M059J (cell line): Measurements from ENCODE around the gene MYO18B. TPM values are rescaled to one million over a fixed set of nuclear protein-coding genes. Genes with fewer than 3 reads are reported as not detected.

Experiments
- DNase-seq: peaks from one replicate; pipeline ENCODE4 v3.0.0-alpha.2; 2012; ENCODE audit warnings: low read depth
- total RNA-seq: library from RNA; depleted of rRNA; stranded (reverse); fragments of >200 nt; shearing (Covaris generic); gene quantifications from 2 replicates; pipeline ENCODE4 v1.2.3, GENCODE V29; 2014

The MYO18B gene
- total RNA-seq, 1 experiment from 2014 or later = not detected

DNA sequence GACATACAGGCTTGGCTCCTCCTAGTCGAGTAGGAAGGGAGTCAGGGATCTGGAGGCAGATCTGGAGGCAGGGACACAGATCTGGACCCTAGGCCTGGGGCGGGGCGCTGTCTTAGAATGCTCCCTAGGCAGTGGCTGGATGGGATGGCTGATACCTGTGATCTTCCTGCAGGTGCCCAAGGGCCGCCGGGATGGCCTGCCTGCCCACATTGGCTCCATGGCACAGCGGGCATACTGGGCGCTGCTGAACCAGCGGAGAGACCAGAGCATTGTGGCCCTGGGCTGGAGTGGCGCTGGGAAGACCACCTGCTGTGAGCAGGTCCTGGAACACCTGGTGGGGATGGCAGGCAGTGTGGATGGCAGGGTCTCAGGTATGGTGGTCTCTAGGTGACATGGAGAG, 35.4 kb downstream of the MYO18B start:
- DNase-seq = no peak

DNA sequence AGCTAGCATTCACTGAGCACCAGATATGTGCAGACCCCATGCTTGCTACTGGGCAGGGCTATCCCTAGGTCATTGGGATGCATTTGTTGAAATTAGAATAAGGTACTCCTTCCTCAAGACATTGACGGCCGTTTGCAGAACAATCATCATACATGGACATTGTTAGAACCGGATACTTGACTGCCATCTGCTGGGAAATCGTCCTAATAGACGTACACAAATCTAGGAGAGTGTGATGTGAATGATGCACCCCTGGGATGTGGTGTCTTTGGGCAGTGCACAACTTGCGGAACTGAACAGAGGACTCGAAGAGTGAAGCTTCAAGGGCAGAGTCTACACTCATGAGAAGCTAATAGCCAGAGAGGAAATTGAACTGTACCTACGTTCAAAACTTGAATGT, 35.9 kb downstream of the MYO18B start:
- peak; percentile 62 for DNase-seq

DNA sequence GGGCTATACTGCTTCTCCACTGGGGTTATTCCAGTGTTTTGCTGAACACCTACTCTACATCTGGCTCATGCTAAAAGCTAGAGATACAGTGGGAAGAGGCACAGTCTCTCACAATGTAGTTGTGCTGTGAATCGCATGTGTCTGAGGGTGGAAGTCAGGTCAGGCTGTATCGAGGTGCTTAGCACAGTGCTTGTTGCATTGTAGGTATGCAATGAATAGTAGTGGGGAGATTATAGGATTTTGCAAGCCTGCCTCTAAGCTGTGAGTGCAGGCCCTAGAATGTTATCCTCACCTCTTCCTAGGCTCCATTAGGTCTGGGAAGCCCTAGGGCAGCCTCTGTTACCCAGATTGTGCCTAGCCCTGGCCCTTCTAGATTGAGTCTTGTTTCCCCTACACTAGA, 37.4 kb downstream of the MYO18B start:
- DNase-seq = no peak

DNA sequence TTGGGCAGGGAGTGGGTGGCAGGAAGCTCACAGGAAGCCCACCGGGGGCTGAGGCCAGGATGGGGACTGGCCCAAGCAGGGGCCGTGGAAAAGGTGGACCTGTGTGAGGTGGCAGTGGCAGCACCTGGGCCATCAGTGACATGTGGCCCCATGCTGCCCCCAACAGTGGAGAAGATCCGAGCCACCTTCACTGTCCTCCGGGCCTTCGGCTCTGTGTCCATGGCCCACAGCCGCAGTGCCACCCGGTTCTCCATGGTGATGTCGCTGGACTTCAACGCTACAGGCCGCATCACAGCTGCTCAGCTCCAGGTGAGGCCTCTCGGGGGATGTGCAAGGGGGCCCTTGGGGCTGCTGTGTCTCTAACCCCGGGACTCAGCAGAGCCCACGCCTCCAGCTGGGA, 37.9 kb downstream of the MYO18B start:
- no peak for DNase-seq

DNA sequence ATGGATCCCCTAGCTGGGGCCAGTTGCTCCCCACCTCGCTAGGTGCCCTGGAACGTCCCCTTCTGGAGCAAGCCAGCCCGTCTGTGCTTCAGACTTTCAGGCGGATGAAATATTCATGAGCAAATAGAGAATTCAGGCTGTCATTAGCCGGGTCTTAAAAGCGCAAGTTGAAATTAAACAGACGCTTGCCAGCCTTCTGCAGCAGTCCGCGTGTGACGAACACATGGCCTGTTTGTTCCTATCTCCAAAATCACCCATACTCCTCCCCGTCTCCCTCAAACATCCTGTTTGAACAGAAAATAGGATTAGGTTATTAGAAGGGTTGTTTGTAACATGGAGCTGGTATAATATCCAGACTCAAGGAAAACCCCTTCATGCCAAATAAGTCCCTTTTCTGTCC, 38.7 kb downstream of the MYO18B start:
- DNase-seq = no peak

DNA sequence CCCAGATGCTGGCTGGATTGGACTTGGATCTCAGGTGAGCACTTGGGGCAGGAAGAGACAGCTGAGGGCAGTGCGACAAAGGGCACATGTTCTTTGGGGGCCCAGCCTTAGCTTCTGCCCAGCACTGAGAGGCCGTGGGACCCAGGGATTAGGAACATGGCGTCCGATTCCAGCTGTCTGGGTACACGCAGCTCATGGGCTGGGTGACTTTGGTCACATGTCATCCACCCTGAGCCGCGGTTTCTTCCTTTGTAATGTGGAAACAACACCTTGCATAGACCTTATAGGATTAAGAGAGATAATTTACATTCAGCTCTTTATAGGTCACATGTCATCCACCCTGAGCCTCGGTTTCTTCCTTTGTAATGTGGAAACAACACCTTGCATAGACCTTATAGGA, 39.8 kb downstream of the MYO18B start:
- no peak for DNase-seq

DNA sequence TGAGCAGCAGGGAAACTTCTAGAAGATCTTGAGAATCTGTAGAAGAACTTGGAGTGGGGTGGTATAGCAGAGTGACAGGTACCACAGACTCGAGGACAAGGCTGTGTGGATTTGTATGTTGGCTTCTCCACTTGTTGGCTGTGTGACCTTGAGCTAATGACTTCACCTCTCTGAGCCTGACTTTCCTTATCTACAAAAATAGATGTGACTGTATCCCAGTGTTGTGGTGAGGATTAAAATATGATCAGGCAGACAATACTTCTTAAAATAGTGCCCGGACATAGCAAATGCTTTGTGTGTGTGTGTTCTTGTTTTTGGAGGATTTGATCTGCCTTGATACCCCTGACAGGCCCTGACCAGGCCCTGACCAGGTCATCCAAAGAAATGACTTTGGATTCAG, 40.8 kb downstream of the MYO18B start:
- DNase-seq = no peak

DNA sequence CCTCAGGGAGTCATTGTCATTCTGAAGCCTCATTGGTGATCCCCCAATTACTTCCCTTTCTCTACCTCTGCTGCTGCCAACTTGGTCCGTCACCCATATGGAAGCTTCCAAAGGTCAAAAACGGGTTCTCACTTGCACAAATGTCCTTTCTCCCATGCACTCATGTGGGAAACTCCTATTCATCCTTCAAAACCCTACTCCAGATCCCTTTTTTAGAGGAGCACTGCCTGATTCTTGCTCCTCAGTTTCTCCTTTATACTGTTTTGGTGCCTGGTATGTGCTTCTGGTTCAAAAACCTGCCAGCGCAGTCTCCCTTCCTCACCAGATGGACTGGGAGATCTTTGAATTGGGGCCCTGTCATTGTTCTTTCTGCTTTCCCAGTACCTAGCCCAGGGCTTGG, 41.9 kb downstream of the MYO18B start:
- no peak for DNase-seq

DNA sequence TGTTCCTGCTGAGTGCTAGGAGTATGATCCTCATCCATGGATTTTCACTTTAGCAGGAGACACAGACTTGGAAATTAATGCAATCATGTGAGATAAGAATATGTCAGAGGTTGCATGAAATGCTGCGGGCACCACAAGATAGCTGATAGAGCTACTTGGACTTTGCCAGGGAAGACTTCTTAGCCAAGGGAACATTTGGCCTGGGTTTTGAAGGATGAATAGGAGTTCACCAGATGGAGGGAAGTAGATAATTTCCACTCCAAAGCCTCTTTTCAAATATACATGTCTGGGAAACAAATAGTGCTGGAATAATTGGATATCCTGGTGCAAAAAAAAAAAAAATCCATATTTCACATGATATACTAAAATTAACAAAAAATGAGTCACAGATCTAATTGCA, 44.2 kb downstream of the MYO18B start:
- DNase-seq = no peak

DNA sequence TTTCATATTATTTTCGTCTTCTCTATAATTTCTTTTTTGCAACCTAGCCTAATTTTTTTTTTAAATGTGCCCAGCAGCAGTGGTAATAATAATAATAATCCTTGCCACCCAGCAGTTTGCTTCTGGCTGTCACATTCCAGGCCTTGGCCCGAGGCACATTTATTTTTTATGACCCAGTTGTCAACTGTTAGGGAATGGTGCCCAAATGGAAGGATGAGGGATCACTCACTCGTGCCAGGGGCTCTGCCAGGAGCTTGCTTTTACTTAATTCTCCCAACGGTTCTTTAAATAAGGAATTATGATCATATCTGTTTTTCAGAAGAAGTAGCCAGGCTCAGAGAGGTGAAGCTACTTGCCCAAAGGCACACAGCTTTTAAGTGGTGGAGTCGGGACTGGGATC, 49.6 kb downstream of the MYO18B start:
- no peak for DNase-seq

DNA sequence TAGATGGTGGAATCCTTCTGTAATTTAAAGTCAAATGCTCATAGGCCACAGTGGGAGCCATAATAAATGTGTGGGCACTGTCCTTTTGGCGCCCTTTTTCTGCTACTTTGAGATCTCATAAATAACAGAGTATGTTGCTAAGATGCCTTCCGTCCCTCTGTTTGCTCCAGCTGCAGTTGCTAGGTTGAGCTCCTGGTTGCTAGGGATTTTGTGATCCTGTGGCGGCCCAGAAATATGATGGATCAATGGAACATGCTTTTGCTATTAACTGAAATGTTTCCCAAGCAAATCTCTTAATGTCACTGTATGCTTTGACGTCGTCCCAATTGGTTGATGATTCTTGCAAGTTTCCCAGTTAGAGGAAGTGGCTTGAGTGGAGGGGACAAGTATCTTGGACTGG, 53.5 kb downstream of the MYO18B start:
- no peak for DNase-seq

DNA sequence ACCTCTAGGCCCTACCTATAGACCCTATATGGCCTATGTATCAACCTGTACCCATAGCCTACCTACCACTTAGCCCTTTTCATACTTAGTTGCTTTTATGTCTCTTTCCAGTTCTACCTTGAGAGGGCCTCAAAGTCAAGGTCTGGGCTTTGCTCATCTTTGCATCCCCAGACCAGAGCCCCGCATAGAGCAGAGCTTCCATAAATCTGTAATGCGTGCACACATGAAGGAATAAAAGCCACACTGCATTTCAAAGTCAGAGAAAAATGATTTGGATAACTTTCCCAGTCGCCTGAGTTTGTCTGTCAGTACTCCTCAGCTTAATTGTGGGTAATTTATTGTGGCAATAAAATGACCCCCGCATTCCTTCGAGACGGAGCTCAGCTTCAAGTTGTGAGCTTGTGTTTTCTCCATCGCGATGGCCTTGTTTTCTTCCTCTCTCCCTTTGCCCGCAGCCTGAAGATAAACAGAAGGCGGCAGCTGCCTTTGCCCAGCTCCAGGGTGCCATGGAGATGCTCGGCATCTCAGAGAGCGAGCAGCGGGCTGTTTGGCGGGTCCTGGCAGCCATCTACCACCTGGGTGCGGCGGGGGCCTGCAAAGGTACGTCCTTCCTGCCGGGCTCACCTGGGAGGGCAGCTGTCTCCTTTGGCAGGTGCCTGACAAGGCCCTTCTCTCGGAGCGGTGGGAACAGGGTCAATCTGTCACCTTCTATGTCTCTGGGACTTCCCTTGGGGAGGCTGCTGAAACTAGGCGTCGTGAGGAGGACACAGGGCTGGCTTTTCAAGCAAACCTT, 55.7 kb downstream of the MYO18B start:
- no peak for DNase-seq

DNA sequence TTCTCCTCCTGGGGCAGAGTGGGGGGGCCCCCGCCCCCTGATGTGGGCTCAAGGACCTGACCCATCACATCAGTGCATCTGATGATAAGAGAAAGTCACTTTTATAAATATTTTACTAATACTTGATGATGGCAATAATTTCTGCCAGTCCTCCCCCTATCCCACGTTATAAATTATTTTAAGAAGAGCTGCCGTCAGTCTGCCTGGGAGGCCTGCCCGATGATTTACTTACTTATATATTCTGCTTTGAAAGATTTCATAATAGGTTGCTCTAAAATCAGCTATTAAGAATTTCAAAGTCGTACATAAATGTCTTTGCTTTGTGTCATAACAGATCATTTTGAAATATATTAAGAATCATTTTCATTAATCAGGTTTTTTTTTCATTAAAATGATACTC, 58.8 kb downstream of the MYO18B start:
- DNase-seq = no peak

DNA sequence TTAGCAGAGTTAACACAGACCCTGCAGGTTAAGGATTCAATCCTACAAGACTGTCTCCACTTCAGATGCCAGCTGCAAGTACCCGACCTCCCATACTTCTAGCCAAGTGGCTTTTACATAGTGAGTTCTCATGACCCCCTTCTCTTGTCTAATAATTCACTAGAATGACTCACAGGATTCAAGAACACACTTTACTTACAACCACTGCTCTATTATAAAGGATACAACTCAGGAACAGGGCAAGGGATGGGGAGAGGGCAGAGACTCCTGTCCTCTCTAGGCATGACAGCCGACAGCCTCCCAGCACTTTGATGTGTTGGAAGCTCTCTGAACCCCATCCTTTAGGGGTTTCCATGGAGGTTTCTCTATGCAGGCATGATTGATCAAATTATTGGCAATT, 60.0 kb downstream of the MYO18B start:
- DNase-seq = no peak

DNA sequence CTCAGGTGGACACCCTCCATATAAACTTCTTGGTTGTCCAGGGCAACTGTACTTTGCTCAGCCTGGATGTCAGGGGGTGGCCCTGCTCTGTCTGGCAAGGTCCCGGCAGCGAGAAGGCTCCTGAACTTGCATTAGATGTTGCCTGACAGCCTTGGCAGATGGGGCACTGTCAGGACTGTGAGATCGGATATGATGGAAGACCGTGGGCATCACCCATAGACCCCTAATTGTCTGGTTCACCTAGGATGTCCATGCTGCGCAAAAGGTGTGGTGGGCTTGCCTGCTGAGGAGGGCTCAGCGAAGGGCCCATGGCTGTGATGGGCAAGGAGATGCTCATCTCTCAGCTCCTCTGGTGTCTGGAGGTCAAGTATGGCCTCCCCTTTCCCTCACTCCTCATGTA, 62.7 kb downstream of the MYO18B start:
- DNase-seq = no peak

DNA sequence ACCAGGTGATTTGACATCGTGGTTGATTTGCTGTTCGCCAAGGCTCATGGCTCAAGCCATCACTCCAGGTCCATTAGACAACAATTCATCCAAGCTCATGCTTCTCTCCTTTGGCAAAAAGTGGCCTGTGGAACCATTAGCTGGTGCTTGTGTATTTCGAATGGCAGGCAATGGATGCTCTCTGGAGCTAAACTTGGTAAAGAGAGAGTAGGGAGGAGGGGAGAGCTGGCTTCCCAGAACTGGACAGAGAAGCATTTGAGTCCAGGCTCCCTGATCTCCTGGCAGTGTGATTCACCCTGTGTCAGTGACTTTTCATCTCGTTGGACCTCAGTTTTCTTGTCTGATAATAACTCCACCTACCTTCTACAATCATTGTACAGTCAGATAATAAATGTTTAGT, 64.6 kb downstream of the MYO18B start:
- no peak for DNase-seq

DNA sequence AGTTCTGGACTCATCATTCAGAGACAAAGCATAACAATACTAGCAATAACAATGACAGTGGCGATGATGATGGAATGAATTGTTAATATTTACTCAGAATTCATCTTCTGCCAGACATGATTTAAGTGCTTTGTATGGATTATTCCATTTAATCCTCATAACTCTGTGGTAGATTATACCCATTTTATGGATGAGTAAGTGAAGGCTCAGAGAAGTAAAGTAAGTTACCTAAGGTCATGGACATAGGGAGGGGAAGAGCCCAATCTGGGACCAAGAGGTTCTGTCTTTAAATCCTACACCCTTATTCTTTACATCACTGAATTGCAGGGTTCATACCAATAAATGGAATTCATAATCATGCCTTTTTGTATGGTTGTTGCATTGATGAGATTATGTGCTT, 72.7 kb downstream of the MYO18B start:
- DNase-seq = no peak

DNA sequence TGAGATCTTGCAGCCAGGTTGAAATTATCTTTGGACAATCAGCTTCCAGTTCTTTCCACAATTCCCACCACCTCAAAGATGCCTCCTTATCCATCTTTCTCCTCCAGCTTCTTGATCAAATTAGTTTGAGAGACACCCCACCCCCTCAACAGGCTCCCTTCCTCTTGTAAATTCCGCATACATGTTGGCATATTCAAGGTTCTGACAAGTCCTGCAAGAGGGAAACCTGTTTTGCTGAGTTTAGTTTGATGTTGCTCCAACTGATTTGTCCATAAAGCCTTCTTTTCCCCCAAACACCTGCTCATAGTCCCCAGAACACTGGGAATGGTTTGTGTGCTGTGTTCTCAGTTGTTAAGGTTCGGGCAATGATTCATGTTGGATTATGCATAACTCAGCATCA, 73.6 kb downstream of the MYO18B start:
- DNase-seq = no peak

DNA sequence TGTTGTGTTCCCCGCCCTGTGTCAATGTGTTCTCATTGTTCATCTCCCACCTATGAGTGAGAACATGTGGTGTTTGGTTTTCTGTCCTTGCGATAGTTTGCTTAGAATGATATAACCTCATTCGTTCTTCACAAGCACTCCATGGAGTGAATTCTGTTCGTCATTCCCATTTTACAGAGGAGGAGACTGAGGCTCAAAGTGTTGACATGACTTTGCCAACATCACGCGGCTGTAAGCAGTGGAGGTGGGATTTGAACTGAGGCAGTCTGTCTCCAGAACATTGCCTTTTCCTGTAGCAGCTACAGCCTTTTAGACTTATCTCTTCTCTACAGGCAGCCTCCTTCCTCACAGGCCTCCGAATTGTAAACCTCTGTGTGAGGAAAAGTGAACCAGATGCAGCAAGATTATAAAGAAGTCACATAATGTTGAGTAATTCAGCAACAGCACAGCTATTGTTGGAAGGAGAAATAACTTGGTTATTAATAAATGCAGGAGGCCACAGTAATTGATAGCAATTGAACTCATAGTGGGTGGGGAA, 74.6 kb downstream of the MYO18B start:
- DNase-seq = no peak

DNA sequence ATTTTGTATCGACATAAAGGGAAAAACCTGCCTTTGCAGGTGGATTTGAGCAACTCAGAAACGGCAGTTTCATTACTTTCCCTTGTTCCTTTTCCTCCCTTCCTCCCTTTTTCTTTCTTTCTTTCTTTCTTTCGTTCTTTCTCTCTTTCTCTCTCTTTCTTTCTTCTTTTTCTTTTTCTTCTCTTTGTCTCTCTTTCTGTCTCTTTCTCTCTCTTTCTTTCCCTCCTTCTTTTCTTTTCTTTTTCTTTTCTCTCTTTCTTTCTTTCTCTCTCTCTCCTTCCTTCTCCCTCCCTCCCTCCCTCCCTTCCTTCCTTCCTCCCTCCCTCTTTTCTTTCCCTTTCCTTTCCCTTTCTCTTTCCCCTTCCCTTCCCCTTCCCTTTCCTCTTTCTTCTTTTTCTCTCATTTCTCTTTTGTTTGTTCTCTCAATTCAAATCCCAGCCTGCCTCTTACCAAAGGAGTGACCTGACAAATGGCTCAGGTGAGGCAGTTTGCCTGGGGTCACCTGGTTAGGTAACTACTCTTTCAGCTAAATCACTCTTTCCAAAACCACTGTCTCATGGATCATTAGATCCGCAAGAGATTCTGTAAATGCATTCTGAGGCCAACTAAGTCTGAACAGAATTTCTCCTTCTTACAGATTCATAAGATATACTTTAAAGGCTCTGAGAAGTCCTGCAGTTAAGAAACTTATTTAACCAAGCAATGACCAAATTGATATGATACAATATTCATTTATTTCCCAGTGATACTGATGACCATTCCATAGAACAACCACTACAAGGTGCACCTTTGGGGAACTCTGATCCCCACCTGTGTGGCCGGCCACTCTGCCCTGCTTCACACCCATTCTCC, 75.3 kb downstream of the MYO18B start:
- DNase-seq = no peak

DNA sequence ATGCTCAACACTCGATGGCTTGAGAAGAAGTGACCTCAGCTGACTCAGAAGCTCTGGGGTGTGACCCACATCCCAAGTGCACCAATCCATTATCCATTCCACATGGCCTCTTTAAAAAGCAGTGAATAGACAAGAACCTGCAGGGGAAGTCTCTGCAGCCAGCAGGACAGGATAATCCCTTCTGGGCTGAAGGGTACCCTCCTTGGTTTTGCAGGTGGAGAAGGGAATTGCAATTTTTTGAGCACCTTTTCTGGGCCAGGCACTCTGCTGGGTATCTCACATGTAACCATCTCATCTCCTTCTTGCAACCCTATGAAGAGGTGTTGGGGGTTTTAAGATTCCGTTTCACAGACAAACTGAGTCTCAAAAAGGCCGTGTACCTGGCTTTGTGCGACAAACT, 76.6 kb downstream of the MYO18B start:
- no peak for DNase-seq

DNA sequence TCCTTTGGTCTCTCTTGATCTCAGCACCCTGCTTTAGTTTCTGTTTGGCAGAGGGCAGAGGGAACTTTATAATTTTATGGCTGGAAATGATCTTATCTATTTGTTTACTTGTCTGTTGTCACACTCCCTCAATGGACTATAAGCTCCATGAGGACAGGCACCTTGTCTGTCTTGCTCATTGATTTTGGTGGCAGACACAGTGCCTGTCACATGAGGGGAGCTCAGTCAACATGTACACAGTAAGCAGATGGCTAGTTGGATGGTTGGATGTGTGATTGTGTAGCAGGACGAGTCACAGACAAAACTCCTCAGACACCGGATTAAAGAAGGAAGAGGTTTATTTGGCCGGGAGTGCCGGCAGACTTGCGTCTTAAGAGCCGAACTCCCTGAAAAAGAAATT, 80.4 kb downstream of the MYO18B start:
- no peak for DNase-seq

DNA sequence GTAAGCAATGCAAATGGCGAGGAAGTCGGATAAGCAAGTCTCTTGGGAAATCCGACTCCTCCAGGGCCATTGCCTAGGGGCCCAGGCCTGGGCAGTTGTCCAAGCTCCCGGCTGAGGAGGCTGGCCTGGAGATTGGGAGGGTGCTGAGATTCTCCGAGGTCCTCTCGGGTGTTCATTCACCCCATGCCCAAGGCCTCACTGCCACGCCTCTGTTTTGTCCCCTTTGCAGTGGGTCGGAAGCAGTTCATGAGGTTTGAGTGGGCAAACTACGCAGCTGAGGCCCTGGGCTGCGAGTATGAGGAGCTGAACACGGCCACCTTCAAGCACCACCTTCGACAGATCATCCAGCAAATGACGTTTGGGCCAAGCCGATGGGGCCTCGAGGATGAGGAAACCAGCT, 81.3 kb downstream of the MYO18B start:
- no peak for DNase-seq
